HG02610 (cell line): ENCODE results near the gene NSMCE1.

Experiments
- ATAC-seq: cut with Tn5 transposase; IDR thresholded peaks from one replicate; pipeline ENCODE4 v1.9.1; 2021; ENCODE audit warnings: mild to moderate bottlenecking, moderate library complexity; ENCODE audit not compliant: unreplicated experiment

The NSMCE1 gene

GRCh38 chr16:27245276-27246172 is 23.0 kb downstream of the NSMCE1 start:
- no peak for ATAC-seq

DNA sequence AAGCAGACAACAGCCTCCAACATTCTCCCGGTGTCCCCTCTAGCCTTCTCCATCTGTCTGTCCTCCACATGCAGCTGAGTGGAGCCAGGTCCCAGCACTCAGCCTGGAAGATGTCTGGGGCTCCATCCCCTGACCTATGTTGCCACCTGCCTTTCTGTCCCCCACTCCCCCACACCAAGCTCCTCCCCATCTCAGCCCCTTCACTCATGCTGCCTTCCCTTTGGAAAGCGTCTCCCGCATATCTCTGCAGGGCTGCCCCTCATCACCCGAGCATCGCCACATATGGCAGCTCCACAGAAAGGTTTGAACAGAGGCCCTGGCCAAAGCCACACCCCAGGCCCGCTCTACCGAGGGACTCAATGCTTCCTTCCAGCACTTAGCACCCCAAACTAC is 24.2 kb downstream of the NSMCE1 start:
- no peak for ATAC-seq

DNA sequence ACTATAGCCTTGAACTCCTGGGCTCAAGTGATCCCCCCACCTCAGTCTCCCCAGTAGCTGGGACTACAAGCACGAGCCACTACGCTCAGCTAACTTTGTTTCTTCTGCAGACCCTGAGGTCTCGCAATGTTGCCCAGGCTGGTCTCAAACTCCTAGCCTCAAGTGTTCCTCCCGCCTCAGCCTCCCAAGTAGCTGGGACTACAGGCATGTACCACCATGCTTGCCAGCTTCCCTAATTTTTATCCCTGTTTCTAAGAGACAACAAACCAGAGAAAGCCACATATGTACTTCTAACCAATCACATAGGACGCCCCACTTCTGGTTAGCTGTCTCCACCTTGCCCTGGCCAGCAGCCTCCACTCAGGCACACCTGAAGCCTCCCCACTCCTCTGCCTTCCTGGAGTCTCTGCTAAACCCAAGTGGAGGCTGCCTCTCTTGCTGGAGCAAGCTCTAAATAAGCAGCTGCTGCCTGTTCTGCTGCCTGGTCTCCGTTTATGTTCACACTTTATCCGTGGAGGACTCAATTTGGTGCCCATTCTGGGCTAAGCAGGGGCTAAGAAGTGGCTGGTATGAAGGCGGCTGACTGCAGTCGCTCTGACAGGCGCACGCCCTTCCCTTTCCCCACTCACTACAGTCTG is 24.7 kb downstream of the NSMCE1 start:
- no peak for ATAC-seq

- no peak for ATAC-seq
Measured at GRCh38 chr16:27242868-27243590, 25.5 kb downstream of the NSMCE1 start.

GRCh38 chr16:27242398-27242797 is 26.2 kb downstream of the NSMCE1 start:
- ATAC-seq = no peak

- no peak for ATAC-seq
Measured at GRCh38 chr16:27241658-27242057, 26.9 kb downstream of the NSMCE1 start.

DNA sequence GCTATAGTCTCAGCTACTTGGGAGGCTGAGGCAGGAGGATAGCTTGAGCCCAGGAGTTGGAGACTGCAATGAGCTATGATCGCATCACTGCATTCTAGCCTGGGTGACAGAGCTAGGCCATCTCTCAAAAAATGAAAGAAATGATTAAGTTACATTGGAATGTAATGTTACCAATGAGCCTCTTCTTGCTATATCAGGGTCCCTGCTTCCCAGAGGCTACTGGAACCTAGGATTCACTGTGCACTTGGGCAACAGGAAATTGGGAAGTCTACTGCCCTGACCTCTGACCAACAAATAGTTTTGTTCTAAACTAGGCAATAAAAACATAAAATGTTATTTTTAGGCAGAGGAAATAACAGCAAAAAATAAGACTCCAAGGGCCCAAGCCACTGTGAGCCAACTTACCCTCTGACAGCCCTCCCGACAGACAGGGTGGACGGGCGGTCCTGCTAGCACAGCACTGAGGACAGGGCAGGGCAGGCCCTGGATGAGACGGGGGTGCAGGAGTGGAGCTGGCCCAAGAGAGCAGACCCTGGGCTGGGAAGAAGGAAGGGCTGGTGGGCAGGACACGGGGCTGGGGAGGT is 27.5 kb downstream of the NSMCE1 start:
- no peak for ATAC-seq

DNA sequence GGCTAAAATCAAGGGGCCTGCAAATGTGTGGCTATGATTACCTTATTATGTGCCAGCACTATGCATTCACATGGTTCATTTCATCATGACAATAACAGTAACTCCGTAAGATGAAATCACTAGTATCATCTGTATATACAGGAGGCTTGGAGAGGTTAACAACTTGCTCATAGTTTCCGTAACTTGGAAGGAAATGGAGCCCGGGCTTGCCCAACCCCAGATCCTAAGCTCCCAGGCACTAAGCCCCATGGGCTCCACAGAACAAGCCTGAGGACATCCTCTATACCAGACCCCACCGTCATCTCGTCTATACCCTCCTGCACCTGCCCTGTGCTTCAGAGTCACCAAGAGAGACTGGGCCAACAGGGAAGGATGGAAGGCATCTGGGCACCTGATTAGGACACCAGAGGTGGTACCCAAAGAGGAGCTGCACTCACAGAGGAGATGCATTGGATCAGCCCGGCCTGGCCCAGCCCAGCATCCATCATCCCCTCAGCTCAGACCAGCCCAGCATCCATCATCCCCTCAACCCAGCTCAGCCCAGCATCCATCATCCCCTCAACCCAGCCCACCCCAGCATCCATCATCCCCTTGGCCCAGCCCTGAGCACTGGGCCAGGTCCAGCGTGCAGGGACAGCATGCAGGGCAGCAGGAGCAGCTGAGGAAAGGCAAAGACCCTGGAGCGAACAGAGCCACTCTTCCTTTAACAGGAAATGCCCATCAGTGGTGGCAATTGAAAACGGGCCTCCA is 28.5 kb downstream of the NSMCE1 start:
- no peak for ATAC-seq

DNA sequence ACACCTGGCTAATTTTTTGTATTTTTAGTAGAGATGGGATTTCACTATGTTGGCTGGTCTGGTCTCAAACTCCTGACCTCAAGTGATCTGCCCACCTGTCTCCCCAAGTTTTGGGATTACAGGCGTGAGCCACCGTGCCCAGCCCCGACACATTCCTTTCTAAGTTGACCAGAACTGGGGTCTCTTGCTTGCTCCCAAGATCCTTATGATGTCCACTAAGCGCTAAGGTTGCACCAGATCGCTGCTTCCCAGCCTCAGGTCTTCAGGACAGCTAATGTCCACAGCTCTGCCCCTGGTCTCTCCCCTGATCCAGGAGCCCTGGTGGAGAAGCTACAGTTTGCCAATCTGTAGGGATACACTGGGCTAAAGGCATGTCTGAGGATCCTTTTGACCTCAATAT is 29.5 kb downstream of the NSMCE1 start:
- ATAC-seq = no peak

DNA sequence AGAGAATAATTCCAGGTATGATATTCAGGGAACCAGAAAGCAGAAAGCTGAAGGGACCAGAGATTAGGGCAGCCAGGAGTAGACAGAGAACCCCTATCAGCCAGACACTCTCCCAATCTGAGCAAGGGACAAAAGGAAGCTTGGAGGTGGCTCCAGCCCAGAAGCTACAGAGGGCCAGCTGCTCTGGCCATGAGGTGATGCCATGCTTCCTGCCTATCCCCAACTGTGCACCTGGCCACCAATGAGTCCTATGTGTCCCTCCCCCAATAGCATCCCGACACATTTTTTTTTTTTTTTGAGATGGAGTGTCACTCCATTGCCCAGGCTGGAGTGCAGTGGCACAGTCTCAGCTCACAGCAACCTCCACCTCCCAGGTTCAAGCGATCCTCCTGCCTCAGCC is 30.0 kb downstream of the NSMCE1 start:
- no peak for ATAC-seq

DNA sequence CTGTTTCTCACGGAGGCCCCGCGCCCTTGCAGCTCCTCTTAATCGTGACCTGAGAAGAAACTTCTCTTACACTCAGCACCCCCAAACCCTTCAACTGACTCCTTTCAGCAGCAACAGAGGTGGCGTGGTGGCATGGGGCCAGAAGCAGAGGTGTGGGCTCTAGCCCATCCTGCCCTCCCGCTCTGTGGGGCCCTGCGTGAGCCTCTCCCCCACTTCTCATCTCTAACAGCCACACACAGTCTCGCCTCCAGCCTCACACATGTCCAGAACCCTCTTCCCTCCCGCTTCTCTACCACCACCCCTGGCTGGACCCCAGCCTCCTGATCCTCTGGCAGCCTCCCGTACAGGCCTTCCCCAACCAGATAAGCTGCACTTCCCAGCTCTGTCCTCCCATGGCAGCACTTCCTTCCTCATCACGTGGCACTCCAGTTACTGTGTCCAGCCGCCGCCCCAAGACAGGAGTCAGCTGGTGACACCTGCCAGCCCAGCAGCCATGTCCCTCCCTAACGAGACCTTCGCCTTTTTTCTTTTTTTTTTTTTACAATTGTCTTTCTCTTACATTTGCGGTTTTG is 30.5 kb downstream of the NSMCE1 start:
- ATAC-seq = peak; percentile 12

GRCh38 chr16:27237219-27238015 is 31.2 kb downstream of the NSMCE1 start:
- ATAC-seq = peak; percentile 72

GRCh38 chr16:27236635-27237218 is 31.8 kb downstream of the NSMCE1 start:
- ATAC-seq = no peak

- ATAC-seq = no peak
Measured at GRCh38 chr16:27235938-27236245, 32.7 kb downstream of the NSMCE1 start.

GRCh38 chr16:27235055-27235937 is 33.3 kb downstream of the NSMCE1 start:
- no peak for ATAC-seq

DNA sequence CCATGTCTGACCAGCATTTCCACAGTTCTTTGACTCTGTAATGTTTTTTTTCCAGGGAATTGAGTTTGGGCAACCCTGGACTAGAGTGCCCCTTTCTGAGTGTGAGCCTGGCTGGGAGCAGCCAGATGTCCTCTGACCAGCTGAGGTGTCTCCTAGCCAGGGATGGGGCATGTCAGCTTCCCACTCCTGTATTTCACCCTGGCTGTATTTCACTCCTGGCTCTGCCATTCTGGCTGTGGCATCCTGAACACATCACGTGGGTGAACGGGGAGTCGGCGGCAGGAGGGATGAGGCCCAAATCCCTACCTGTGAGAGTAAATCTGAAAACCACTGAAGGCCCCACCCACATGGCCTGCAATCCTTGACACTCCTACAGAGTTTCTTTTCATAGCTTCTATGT is 34.0 kb downstream of the NSMCE1 start:
- no peak for ATAC-seq

GRCh38 chr16:27234171-27234570 is 34.4 kb downstream of the NSMCE1 start:
- no peak for ATAC-seq

- no peak for ATAC-seq
Measured at GRCh38 chr16:27233731-27234130, 34.8 kb downstream of the NSMCE1 start.
